Esophagus squamous epithelium (tissue), 5 donors: ENCODE data around the gene AAMP. TPM values are rescaled to one million over a fixed set of nuclear protein-coding genes. Genes with fewer than 3 reads are reported as not detected.

ENCODE experiments used
- DNase-seq: peaks from one replicate; lab custom pipeline; 2025; lab: John Stamatoyannopoulos, UW
- H3K27ac ChIP-seq, 4 donors: fragments of 200-600 bp; sonication (generic); one replicate each; pipeline ENCODE4 v1.5.1; 2016 to 2019; ENCODE audit warnings: mild to moderate bottlenecking in 1 of 4
- H3K27me3 ChIP-seq, 4 donors: fragments of 200-600 bp; sonication (generic); 1 replicate in 3 of 4; 2 replicates in 1 of 4; pipeline versions ENCODE4 v1.5.1 to v1.6.0; 2017 to 2021; ENCODE audit warnings: antibody characterized with exemption in 1 of 4
- H3K36me3 ChIP-seq, 3 donors: fragments of 200-600 bp; sonication (generic); one replicate each; pipeline ENCODE4 v1.5.1; 2016 to 2019
- H3K4me1 ChIP-seq, 3 donors: fragments of 200-600 bp; sonication (generic); one replicate each; pipeline ENCODE4 v1.5.1; 2017 to 2019
- H3K4me3 ChIP-seq, 4 donors: fragments of 200-600 bp; sonication (generic); 1 replicate in 3 of 4; 2 replicates in 1 of 4; pipeline ENCODE4 v1.5.1; 2016 to 2019; ENCODE audit warnings: mild to moderate bottlenecking in 2 of 4, moderate library complexity in 1 of 4
- H3K9me3 ChIP-seq, 3 donors: fragments of 200-600 bp; sonication (generic); one replicate each; pipeline ENCODE4 v1.5.1; 2016 to 2019
- CTCF ChIP-seq, 6 experiments: fragments of 450-650 bp in 4 of 6; fragments of 200-600 bp in 2 of 6; sonication (generic) in 2 of 6; IDR thresholded peaks; one replicate each; pipeline ENCODE4 v1.5.1; 2016 to 2019; ENCODE audit warnings: antibody characterized with exemption in 6 of 6, mild to moderate bottlenecking in 4 of 6, moderate library complexity in 4 of 6
- POLR2A ChIP-seq, 4 donors: fragments of 450-650 bp; IDR thresholded peaks; one replicate each; pipeline ENCODE4 v1.6.1; 2017; ENCODE audit warnings: antibody characterized with exemption in 4 of 4, mild to moderate bottlenecking in 4 of 4, moderate library complexity in 3 of 4
- WGBS, 2 donors: methylation state at CpG; one replicate each; pipeline ENCODE4 v1.1.5; 2018; 5-methylcytosine and 5-hydroxymethylcytosine counted together
- intact Hi-C: fragments of 100-400 bp; cut with DNase I; formaldehyde crosslinking; loops from one replicate; pipeline ENCODE4 v1.15.0; 2022
- total RNA-seq, 4 donors: library from RNA; depleted of rRNA; stranded (reverse); fragments of >200 nt; gene quantifications; one replicate each; pipeline ENCODE4 v1.1.0, GENCODE V29; 2016
- donor health status: DM: yes; HTN: yes; CAD: no.

Gene AAMP
- total RNA-seq, 4 donors from 2014 or later = 97.9 to 136 (median 118) TPM

GRCh38 chr2:218256612-218257350 is 13.2 kb downstream of the AAMP start:
- Histone ChIP-seq H3K9me3 (no peaks in the 10 kb centered on the region), H3K36me3 (peaks cover 17 to 55% (median 35%) of the 10 kb centered on the region in 3 donors), H3K4me3 (no peak overlapping the region), H3K27ac (peak overlapping the region in 2 of 4 donors; percentile 18 to 57), H3K27me3 (no peaks in the 10 kb centered on the region), H3K4me1 (peaks cover 17 to 51% (median 30%) of the 10 kb centered on the region in 3 donors)
- WGBS, 2 donors = 86 to 92% methylated on average over 12 to 13 of the region's 13 CpGs
- no peak for DNase-seq
- intact Hi-C loops = loop anchor here (5.0 kb wide), 1 partner anchor 69 kb away; no protein-coding TSS in a partner anchor
- TF ChIP-seq CTCF (IDR thresholded peaks at IDR 0.05) (no peak), POLR2A (IDR thresholded peaks at IDR 0.05) (no peak)

- Histone ChIP-seq H3K4me1 (peaks cover 7 to 38% (median 18%) of the 10 kb centered on the region in 3 donors), H3K27ac (no peak overlapping the region), H3K27me3 (no peaks in the 10 kb centered on the region), H3K36me3 (peaks cover 31 to 68% (median 48%) of the 10 kb centered on the region in 3 donors), H3K4me3 (no peak overlapping the region), H3K9me3 (no peaks in the 10 kb centered on the region)
- TF ChIP-seq CTCF (IDR thresholded peaks at IDR 0.05) = no peak
- no peak for TF ChIP-seq POLR2A (IDR thresholded peaks at IDR 0.05)
- intact Hi-C loops = loop anchor here (5.0 kb wide), 1 partner anchor 68 kb away; no protein-coding TSS in a partner anchor
- DNase-seq = no peak
- WGBS, 2 donors = 68 to 73% methylated on average over 6 of the region's 6 CpGs
Measured at GRCh38 chr2:218255446-218255845, 14.5 kb downstream of the AAMP start.

GRCh38 chr2:218253232-218253625 is 16.7 kb downstream of the AAMP start:
- Histone ChIP-seq H3K9me3 (no peaks in the 10 kb centered on the region), H3K4me1 (peaks cover under 1 to 16% (median 7%) of the 10 kb centered on the region in 3 donors), H3K36me3 (peaks cover 51 to 90% (median 70%) of the 10 kb centered on the region in 3 donors), H3K4me3 (no peak overlapping the region), H3K27me3 (no peaks in the 10 kb centered on the region), H3K27ac (no peak overlapping the region)
- TF ChIP-seq CTCF (IDR thresholded peaks at IDR 0.05) (no peak), POLR2A (IDR thresholded peaks at IDR 0.05) (no peak)
- intact Hi-C loops = no loop called here
- DNase-seq = no peak
- WGBS, 2 donors = 67 to 75% methylated on average over 5 of the region's 5 CpGs

DNA sequence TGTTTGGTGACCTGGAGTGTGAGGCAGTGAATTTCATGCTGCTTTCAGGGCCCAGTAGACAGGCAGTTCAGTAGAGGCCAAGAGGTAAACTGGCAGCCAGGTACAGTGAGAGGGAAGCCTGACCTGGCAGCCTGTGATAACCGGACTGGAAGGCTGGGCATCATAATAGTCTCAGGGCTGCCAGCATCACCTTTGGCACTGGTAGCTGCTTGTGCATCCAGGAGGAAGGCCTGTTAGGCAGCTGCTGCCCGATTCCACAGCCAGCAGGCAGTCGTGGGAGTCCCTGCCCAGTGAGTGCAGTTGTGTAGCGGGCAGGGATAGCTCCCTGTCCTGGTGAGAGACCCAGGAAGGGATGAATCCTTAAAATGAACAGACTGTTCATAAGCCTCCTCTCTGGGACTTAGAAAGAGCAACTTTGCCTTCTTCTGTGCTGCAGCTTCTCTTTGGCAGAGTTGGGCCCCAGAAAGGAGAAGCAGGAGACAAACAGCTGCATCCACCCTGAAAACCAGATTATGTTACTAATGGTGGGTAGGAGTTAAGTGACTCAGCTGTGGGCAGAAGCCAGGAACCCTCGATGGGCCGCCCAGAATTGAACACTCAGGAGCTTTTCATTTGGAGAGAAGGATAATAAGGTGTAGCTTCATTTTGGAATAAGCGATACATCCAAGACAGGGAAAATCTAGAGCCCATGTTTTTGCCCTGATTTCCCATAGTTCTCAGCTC is 17.3 kb downstream of the AAMP start:
- no peak for DNase-seq
- Histone ChIP-seq H3K27ac (no peak overlapping the region), H3K36me3 (peaks cover 57 to 96% (median 76%) of the 10 kb centered on the region in 3 donors), H3K27me3 (no peaks in the 10 kb centered on the region), H3K4me1 (peaks cover 0 to 10% (median 7%) of the 10 kb centered on the region in 3 donors), H3K9me3 (no peaks in the 10 kb centered on the region), H3K4me3 (no peak overlapping the region)
- intact Hi-C loops = no loop called here
- WGBS, 2 donors = 71 to 90% methylated on average over 3 of the region's 7 CpGs
- no peak for TF ChIP-seq POLR2A (IDR thresholded peaks at IDR 0.05)
- no peak for TF ChIP-seq CTCF (IDR thresholded peaks at IDR 0.05)

DNA sequence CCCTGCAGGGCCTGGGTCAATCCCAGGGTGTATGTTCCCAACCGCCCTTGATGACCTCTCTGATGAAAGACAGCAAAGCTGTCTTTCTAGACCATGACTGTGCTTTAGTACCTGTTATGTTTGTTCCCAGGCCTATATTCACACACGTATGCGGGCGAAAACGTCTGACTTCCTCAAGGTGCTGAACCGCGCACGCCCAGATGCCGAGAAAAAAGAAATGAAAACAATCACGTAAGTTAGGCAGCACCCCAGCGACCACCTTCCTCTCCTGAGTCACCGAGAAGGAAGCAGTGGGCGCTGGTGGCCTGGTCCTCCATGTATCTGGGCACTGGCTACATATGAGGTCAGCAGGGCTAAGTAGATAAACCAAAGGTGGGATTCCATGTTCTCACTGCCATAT is 20.2 kb downstream of the AAMP start:
- Histone ChIP-seq H3K9me3 (no peaks in the 10 kb centered on the region), H3K27me3 (no peaks in the 10 kb centered on the region), H3K36me3 (peaks cover 76 to 100% (median 98%) of the 10 kb centered on the region in 3 donors), H3K4me3 (no peak overlapping the region), H3K4me1 (peaks cover 0 to 1% (median 0%) of the 10 kb centered on the region in 3 donors), H3K27ac (no peak overlapping the region)
- DNase-seq = no peak
- TF ChIP-seq POLR2A (IDR thresholded peaks at IDR 0.05) (no peak), CTCF (IDR thresholded peaks at IDR 0.05) (no peak)
- intact Hi-C loops = no loop called here
- 96 to 97% methylated on average over 9 to 13 of the region's 13 CpGs for WGBS, 2 donors
